Activated B cell treated with CpG ODN at 0.5 μM for 24 hours (primary cell): ENCODE measurements around the gene ARSA. TPM values are rescaled to one million over a fixed set of nuclear protein-coding genes. Genes with fewer than 3 reads are reported as not detected.

ENCODE experiments used
- ATAC-seq: fragments of 200-7000 bp; cut with Tn5 transposase; one replicate; pipeline ENCODE4 v1.10.0; 2021; ENCODE audit warnings: low read depth, mild to moderate bottlenecking, moderate library complexity
- CTCF ChIA-PET: fragments of 350-600 bp; sonication (Branson Sonifier 250); formaldehyde crosslinking; loops from one replicate; lab custom pipeline; 2021; ENCODE audit warnings: antibody characterized with exemption; lab: Charles Lee
- POLR2A ChIA-PET: fragments of 350-600 bp; sonication (Branson Sonifier 250); formaldehyde crosslinking; loops from one replicate; lab custom pipeline; 2021; ENCODE audit warnings: antibody characterized with exemption; lab: Charles Lee
- DNase-seq: peaks from one replicate; pipeline ENCODE4 v3.0.0; 2022
- H3K27ac Mint-ChIP-seq: one replicate; pipeline ENCODE4 v1.8.0; 2020; ENCODE audit warnings: mixed read lengths
- H3K27me3 Mint-ChIP-seq: one replicate; pipeline ENCODE4 v1.8.0; 2021; ENCODE audit warnings: mixed read lengths
- H3K36me3 Mint-ChIP-seq: one replicate; pipeline ENCODE4 v1.8.0; 2021; ENCODE audit warnings: low read depth, mixed read lengths
- H3K4me1 Mint-ChIP-seq: one replicate; pipeline ENCODE4 v1.8.0; 2021; ENCODE audit warnings: mixed read lengths
- H3K4me3 Mint-ChIP-seq: one replicate; pipeline ENCODE4 v1.8.0; 2020; ENCODE audit warnings: mild to moderate bottlenecking, mixed read lengths
- H3K9me3 Mint-ChIP-seq: one replicate; pipeline ENCODE4 v1.8.0; 2020; ENCODE audit warnings: mixed read lengths
- intact Hi-C: fragments of 100-400 bp; cut with micrococcal nuclease; formaldehyde crosslinking; loops from one replicate; pipeline ENCODE4 v1.15.1; 2024
- total RNA-seq: library from RNA; stranded (reverse); gene quantifications from 2 replicates; pipeline ENCODE4 v1.2.3, GENCODE V29; 2022
- TF ChIP-seq, protein P1 (sequence below): fragments of 200-600 bp; IDR thresholded peaks from one replicate; pipeline ENCODE4 v1.8.0; 2022; ENCODE audit warnings: antibody characterized with exemption, mild to moderate bottlenecking

ARSA gene
- total RNA-seq, 1 donor from 2014 or later = 50.9 TPM

- H3K36me3 Mint-ChIP-seq = peaks cover 2% of the 10 kb centered on the region
- intact Hi-C loops = no loop called here
- H3K4me3 Mint-ChIP-seq = no peak overlapping the region
- no peak for ATAC-seq
- no peaks in the 10 kb centered on the region for H3K9me3 Mint-ChIP-seq
- no peaks in the 10 kb centered on the region for H3K27me3 Mint-ChIP-seq
- peaks cover 10% of the 10 kb centered on the region for H3K4me1 Mint-ChIP-seq
- DNase-seq = no peak
- ChIA-PET POLR2A (no interaction called here), CTCF (interaction anchor here (1.5 kb wide), 1 partner anchor 24 kb away, joined by 5 read pairs; the partner anchor contains the start of gene SYCE3)
- H3K27ac Mint-ChIP-seq = no peak overlapping the region
- TF ChIP-seq, protein P1, sequence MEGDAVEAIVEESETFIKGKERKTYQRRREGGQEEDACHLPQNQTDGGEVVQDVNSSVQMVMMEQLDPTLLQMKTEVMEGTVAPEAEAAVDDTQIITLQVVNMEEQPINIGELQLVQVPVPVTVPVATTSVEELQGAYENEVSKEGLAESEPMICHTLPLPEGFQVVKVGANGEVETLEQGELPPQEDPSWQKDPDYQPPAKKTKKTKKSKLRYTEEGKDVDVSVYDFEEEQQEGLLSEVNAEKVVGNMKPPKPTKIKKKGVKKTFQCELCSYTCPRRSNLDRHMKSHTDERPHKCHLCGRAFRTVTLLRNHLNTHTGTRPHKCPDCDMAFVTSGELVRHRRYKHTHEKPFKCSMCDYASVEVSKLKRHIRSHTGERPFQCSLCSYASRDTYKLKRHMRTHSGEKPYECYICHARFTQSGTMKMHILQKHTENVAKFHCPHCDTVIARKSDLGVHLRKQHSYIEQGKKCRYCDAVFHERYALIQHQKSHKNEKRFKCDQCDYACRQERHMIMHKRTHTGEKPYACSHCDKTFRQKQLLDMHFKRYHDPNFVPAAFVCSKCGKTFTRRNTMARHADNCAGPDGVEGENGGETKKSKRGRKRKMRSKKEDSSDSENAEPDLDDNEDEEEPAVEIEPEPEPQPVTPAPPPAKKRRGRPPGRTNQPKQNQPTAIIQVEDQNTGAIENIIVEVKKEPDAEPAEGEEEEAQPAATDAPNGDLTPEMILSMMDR = no peak
Measured at GRCh38 chr22:50587407-50587806, 40.5 kb downstream of the ARSA start.

DNA sequence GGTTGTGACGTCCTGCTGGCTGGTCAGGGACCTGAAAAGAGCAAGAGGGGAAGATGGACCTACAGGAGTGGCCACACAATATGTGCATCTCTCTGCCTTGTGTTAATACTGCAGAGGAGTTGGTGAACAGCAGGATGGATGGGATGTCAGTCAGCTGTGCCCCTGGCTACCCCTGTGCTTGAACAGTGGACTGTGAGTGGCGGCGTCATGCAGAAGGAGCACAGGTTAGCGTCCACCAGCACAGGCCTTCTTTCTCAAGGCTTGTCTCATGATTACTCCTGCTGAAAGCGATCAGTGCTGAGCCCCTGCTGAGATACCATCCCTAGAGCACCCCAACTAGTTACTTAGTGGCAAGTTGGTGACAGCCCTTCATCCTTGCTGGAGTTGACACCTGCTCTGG lies 41.5 kb downstream of the ARSA start:
- no peak for ATAC-seq
- Mint-ChIP-seq H3K36me3 (peaks cover 2% of the 10 kb centered on the region), H3K4me3 (no peak overlapping the region), H3K27me3 (no peaks in the 10 kb centered on the region), H3K9me3 (no peaks in the 10 kb centered on the region), H3K4me1 (peaks cover 16% of the 10 kb centered on the region), H3K27ac (no peak overlapping the region)
- ChIA-PET CTCF (interaction anchor here (1.5 kb wide), 1 partner anchor 23 kb away, joined by 5 read pairs; the partner anchor contains the start of gene SYCE3), POLR2A (no interaction called here)
- no peak for DNase-seq
- TF ChIP-seq, protein P1 = no peak
- intact Hi-C loops = no loop called here

DNA sequence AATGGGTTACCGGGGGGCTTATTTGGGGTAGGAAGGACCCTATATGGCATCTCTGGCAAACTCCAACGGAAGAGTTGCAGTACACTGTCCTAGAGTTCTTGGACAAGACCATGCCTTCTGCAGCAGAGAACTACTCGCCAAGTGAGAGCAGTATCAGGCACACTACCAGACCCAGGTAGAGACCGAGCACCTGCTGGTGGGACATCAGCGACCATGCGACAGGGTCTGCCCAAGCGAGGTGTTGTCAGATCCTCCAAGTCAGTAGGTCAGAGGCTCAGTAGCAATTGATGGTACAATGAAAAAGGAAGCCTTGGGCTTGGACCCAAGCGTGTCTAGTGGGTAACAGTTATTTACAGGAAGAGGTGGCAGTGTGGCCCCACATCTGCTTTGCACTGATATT lies 42.2 kb downstream of the ARSA start:
- Mint-ChIP-seq H3K9me3 (no peaks in the 10 kb centered on the region), H3K27me3 (no peaks in the 10 kb centered on the region), H3K36me3 (peaks cover 2% of the 10 kb centered on the region), H3K4me1 (peaks cover 21% of the 10 kb centered on the region), H3K4me3 (no peak overlapping the region), H3K27ac (no peak overlapping the region)
- no peak for ATAC-seq
- TF ChIP-seq, protein P1 = no peak
- intact Hi-C loops = no loop called here
- ChIA-PET CTCF (interaction anchor here (1.5 kb wide), 1 partner anchor 23 kb away, joined by 5 read pairs; the partner anchor contains the start of gene SYCE3), POLR2A (no interaction called here)
- no peak for DNase-seq

- H3K4me3 Mint-ChIP-seq = no peak overlapping the region
- no peaks in the 10 kb centered on the region for H3K27me3 Mint-ChIP-seq
Measured at GRCh38 chr22:50585238-50585637, 42.7 kb downstream of the ARSA start.

More at GRCh38 chr22:50585238-50585637, 42.7 kb downstream of the ARSA start:
- ATAC-seq = no peak
- Mint-ChIP-seq H3K36me3 (peaks cover 5% of the 10 kb centered on the region), H3K9me3 (no peaks in the 10 kb centered on the region), H3K27ac (no peak overlapping the region), H3K4me1 (peaks cover 25% of the 10 kb centered on the region)
- POLR2A ChIA-PET = interaction anchor here (0.8 kb wide), 1 partner anchor 11 kb away, joined by 3 read pairs; no protein-coding TSS in a partner anchor
- TF ChIP-seq, protein P1 = no peak
- CTCF ChIA-PET = no interaction called here
- DNase-seq = no peak
- intact Hi-C loops = no loop called here
